Loucy (cell line): ENCODE data around the gene CHURC1.

ENCODE experiments used
- EZH2phosphoT487 ChIP-seq: fragments of 200-600 bp; IDR thresholded peaks from 2 replicates; pipeline ENCODE4 v1.6.1; 2018; ENCODE audit warnings: antibody characterized with exemption, mild to moderate bottlenecking, moderate library complexity, borderline replicate concordance
- TF ChIP-seq, protein P1 (sequence below): fragments of 200-600 bp; sonication (generic); conservative IDR thresholded peaks from 2 replicates; pipeline ENCODE4 v1.5.1; 2014; ENCODE audit warnings: mild to moderate bottlenecking, antibody characterized with exemption, low read length

DNA sequence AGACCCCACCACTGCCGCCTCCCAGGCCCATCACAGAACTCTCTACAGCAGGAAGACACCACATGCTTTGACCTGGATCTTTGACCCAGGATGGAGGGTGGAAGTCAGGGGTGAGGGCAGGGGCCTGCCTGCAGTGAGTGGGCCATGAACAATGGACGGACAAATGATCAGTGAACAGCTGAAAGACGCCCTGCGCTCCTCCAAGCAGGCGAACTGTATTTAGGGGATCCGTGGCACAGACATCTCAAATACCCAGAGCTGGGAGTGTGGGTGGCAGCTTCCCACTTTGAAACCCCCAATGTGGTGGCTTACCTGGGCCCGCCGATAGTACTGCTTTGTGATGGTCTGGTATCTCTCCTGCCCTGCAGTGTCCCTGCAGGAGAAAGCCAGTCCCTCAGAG, 37.0 kb downstream of the CHURC1 start:
- no peak for TF ChIP-seq EZH2phosphoT487
- TF ChIP-seq, protein P1, sequence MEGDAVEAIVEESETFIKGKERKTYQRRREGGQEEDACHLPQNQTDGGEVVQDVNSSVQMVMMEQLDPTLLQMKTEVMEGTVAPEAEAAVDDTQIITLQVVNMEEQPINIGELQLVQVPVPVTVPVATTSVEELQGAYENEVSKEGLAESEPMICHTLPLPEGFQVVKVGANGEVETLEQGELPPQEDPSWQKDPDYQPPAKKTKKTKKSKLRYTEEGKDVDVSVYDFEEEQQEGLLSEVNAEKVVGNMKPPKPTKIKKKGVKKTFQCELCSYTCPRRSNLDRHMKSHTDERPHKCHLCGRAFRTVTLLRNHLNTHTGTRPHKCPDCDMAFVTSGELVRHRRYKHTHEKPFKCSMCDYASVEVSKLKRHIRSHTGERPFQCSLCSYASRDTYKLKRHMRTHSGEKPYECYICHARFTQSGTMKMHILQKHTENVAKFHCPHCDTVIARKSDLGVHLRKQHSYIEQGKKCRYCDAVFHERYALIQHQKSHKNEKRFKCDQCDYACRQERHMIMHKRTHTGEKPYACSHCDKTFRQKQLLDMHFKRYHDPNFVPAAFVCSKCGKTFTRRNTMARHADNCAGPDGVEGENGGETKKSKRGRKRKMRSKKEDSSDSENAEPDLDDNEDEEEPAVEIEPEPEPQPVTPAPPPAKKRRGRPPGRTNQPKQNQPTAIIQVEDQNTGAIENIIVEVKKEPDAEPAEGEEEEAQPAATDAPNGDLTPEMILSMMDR: no peak
